Fibroblast of villous mesenchyme (primary cell): ENCODE data around the gene CCKAR. TPM values are rescaled to one million over a fixed set of nuclear protein-coding genes. Genes with fewer than 3 reads are reported as not detected.

Experiments used
- DNase-seq: peaks from one replicate; pipeline ENCODE4 v3.0.0-alpha.2; 2010; ENCODE audit warnings: low read depth
- H3K4me3 ChIP-seq: 2 replicates; pipeline ENCODE4 v1.5.1; 2011; ENCODE audit warnings: low read depth, mild to moderate bottlenecking, low read length
- CTCF ChIP-seq: IDR thresholded peaks from 2 replicates; pipeline ENCODE4 v1.5.1; 2012; ENCODE audit warnings: low read depth, mild to moderate bottlenecking, low read length; ENCODE audit not compliant: insufficient read depth
- total RNA-seq: library from RNA; depleted of rRNA; stranded (reverse); fragments of >200 nt; gene quantifications from 2 replicates; pipeline ENCODE4 v1.2.3, GENCODE V29; 2012

Gene CCKAR, protein sequence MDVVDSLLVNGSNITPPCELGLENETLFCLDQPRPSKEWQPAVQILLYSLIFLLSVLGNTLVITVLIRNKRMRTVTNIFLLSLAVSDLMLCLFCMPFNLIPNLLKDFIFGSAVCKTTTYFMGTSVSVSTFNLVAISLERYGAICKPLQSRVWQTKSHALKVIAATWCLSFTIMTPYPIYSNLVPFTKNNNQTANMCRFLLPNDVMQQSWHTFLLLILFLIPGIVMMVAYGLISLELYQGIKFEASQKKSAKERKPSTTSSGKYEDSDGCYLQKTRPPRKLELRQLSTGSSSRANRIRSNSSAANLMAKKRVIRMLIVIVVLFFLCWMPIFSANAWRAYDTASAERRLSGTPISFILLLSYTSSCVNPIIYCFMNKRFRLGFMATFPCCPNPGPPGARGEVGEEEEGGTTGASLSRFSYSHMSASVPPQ
- 0.43 TPM in 1 of 2 replicates, not detected in the other for total RNA-seq

GRCh38 chr4:26490111-26490959 lies at the start of gene CCKAR:
CCKAR (minus strand) TSS chr4:26490484; CDS start chr4:26490267, 217 bp downstream.
- TF ChIP-seq CTCF, result no peak
- no peak within 1 kb of the TSS for H3K4me3 ChIP-seq
- DNase-seq, result no peak

DNA sequence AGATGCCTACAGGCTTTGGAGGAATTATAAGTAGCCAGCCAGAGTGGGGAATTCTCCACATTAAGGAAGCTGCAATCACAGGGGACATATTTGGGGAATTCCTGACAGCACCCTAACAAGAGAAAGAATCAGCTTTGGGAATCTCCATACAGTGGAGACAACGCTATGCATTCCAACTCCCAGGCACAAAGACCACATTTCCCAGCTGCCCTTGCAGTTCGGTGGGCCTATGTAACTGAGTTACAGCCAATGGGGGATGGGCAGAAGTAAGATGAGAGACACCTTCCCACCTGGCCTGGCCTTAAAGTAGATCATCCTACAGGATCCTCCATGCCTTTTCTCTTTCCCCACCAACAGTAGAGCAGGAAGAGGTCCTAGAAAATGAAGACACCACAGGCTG lies 43.4 kb upstream of the CCKAR start:
- no peak overlapping the region for H3K4me3 ChIP-seq
- TF ChIP-seq CTCF, result no peak
- no peak for DNase-seq

DNA sequence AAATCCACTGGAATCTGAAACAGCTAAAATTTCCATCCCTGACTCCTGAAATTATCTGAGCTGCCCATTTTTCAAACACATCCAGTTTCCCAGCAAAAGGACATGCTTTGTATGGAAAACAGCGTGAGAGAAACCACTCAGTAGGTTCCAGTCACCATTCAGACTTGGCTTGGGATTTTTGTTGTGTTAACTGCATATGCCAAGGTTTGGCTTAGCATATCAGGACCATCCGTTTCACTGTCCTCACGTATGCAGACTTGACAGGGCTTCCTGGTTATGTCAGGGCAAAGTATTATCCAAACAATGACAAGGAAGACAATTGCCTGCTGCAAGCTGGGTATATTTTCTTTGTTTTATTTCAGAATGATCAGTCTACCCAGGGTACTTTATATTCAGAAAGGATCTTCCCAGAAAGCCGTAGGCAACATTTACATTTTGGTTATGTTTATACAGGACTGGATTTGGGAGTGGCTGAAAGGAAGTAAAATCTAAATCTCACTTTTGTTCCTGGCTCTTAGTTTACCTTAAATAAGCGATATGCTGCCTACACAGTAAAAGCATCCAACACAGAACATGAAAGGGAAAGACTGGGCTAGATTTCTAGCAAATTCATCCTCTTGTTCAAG lies 41.3 kb upstream of the CCKAR start:
- no peak for TF ChIP-seq CTCF
- no peak for DNase-seq
- no peak overlapping the region for H3K4me3 ChIP-seq

GRCh38 chr4:26530099-26530498 lies 39.8 kb upstream of the CCKAR start:
- H3K4me3 ChIP-seq, result no peak overlapping the region
- no peak for TF ChIP-seq CTCF
- no peak for DNase-seq

- H3K4me3 ChIP-seq, result no peak overlapping the region
- TF ChIP-seq CTCF, result no peak
- no peak for DNase-seq
Measured at GRCh38 chr4:26529479-26529878, 39.2 kb upstream of the CCKAR start.

- no peak for TF ChIP-seq CTCF
- H3K4me3 ChIP-seq, result no peak overlapping the region
Measured at GRCh38 chr4:26525771-26526150, 35.5 kb upstream of the CCKAR start.

More at GRCh38 chr4:26525771-26526150, 35.5 kb upstream of the CCKAR start:
- no peak for DNase-seq
